Hepatocyte (in vitro differentiated cells): ENCODE results near the gene STAMBP. TPM values are rescaled to one million over a fixed set of nuclear protein-coding genes. Genes with fewer than 3 reads are reported as not detected.

ENCODE experiments used
- DNase-seq: peaks from one replicate; pipeline ENCODE4 v3.0.0-alpha.2; 2016; ENCODE audit warnings: low spot score
- H2AFZ ChIP-seq: fragments of 200-600 bp; sonication (generic); 2 replicates; pipeline ENCODE4 v1.6.0; 2016; ENCODE audit warnings: antibody characterized with exemption, mild to moderate bottlenecking
- H3K27ac ChIP-seq: fragments of 200-600 bp; sonication (generic); 2 replicates; pipeline ENCODE4 v1.5.1; 2016; ENCODE audit warnings: mild to moderate bottlenecking
- H3K27me3 ChIP-seq: fragments of 200-600 bp; sonication (generic); 2 replicates; pipeline ENCODE4 v1.6.1; 2016
- H3K36me3 ChIP-seq: fragments of 200-600 bp; sonication (generic); replicated peaks from 2 replicates; pipeline ENCODE4 v1.5.1; 2016; ENCODE audit warnings: low read depth; ENCODE audit not compliant: insufficient read depth
- H3K4me1 ChIP-seq: fragments of 200-600 bp; sonication (generic); 2 replicates; pipeline ENCODE4 v1.5.1; 2016; ENCODE audit warnings: mild to moderate bottlenecking, moderate library complexity; ENCODE audit not compliant: insufficient read depth
- H3K4me2 ChIP-seq: fragments of 200-600 bp; sonication (generic); 2 replicates; pipeline ENCODE4 v1.6.0; 2016
- H3K4me3 ChIP-seq: fragments of 200-600 bp; sonication (generic); 2 replicates; pipeline ENCODE4 v1.5.1; 2016; ENCODE audit warnings: mild to moderate bottlenecking
- H3K79me2 ChIP-seq: fragments of 200-600 bp; sonication (generic); 2 replicates; pipeline ENCODE4 v1.6.0; 2017; ENCODE audit warnings: mild to moderate bottlenecking
- H3K9me2 ChIP-seq: fragments of 200-600 bp; sonication (generic); replicated peaks from 2 replicates; pipeline ENCODE4 v1.6.0; 2017; ENCODE audit warnings: mild to moderate bottlenecking; ENCODE audit not compliant: insufficient read depth
- H3K9me3 ChIP-seq: fragments of 200-600 bp; sonication (generic); 2 replicates; pipeline ENCODE4 v1.5.1; 2016; ENCODE audit warnings: low read depth, mild to moderate bottlenecking
- H4K20me1 ChIP-seq: fragments of 200-600 bp; sonication (generic); 2 replicates; pipeline ENCODE4 v1.6.0; 2016; ENCODE audit warnings: mild to moderate bottlenecking; ENCODE audit not compliant: insufficient read depth, poor library complexity, severe bottlenecking
- CTCF ChIP-seq: fragments of 200-600 bp; sonication (generic); IDR thresholded peaks from 2 replicates; pipeline ENCODE4 v1.5.1; 2016; ENCODE audit warnings: antibody characterized with exemption, mild to moderate bottlenecking; ENCODE audit not compliant: poor library complexity
- EZH2 ChIP-seq: fragments of 200-600 bp; sonication (generic); IDR thresholded peaks from 2 replicates; pipeline ENCODE4 v1.6.1; 2016; ENCODE audit warnings: antibody characterized with exemption, mild to moderate bottlenecking, borderline replicate concordance
- EZH2phosphoT487 ChIP-seq: fragments of 200-600 bp; sonication (generic); IDR thresholded peaks from one replicate; pipeline ENCODE4 v1.6.1; 2018; ENCODE audit warnings: antibody characterized with exemption, mild to moderate bottlenecking, low read depth, moderate library complexity; ENCODE audit not compliant: unreplicated experiment, severe bottlenecking
- WGBS: methylation state at CpG from one replicate; pipeline ENCODE4 v1.1.6; 2016; ENCODE audit warnings: low lambda C conversion rate; ENCODE audit errors: missing lambda C conversion rate; 5-methylcytosine and 5-hydroxymethylcytosine counted together
- polyA plus RNA-seq: library from polyadenylated mRNA; unstranded; fragments of >200 nt; fragmentation: Nextera tagmentation; extraction: Ambion mirVana; gene quantifications from 2 replicates; pipeline ENCODE4 v1.2.1, GENCODE V29; 2016
- total RNA-seq: library from RNA; depleted of rRNA; stranded (reverse); fragments of >200 nt; gene quantifications from 2 replicates; pipeline ENCODE4 v1.2.3, GENCODE V29; 2014

STAMBP gene
- total and polyA plus RNA-seq, 2 experiments from 2014 or later: 34.3 to 43.0 TPM

GRCh38 chr2:73910873-73911547 is 82.2 kb downstream of the STAMBP start:
- TF ChIP-seq EZH2: no peak
- no peak for TF ChIP-seq EZH2phosphoT487
- no peak for TF ChIP-seq CTCF

GRCh38 chr2:73911548-73912208 is 82.9 kb downstream of the STAMBP start:
- Histone ChIP-seq H4K20me1 (no peaks in the 10 kb centered on the region), H3K36me3 (no peaks in the 10 kb centered on the region), H2AFZ (no peak overlapping the region), H3K27me3 (no peaks in the 10 kb centered on the region), H3K4me2 (no peak overlapping the region), H3K9me3 (no peaks in the 10 kb centered on the region), H3K27ac (no peak overlapping the region), H3K4me1 (no peaks in the 10 kb centered on the region), H3K79me2 (no peaks in the 10 kb centered on the region), H3K9me2 (no peaks in the 10 kb centered on the region), H3K4me3 (no peak overlapping the region)
- DNase-seq: no peak
- 87% methylated on average over 8 of the region's 8 CpGs for WGBS
- no peak for TF ChIP-seq EZH2
- no peak for TF ChIP-seq CTCF
- TF ChIP-seq EZH2phosphoT487: no peak

More at GRCh38 chr2:73910873-73911547, 82.2 kb downstream of the STAMBP start:
- Histone ChIP-seq H3K27ac (no peak overlapping the region), H3K4me1 (no peaks in the 10 kb centered on the region), H3K79me2 (no peaks in the 10 kb centered on the region), H3K27me3 (no peaks in the 10 kb centered on the region), H3K4me2 (no peak overlapping the region), H4K20me1 (no peaks in the 10 kb centered on the region), H2AFZ (no peak overlapping the region), H3K36me3 (no peaks in the 10 kb centered on the region), H3K9me2 (no peaks in the 10 kb centered on the region), H3K4me3 (no peak overlapping the region), H3K9me3 (no peaks in the 10 kb centered on the region)
- 92% methylated on average over 6 of the region's 6 CpGs for WGBS
- DNase-seq: no peak

GRCh38 chr2:73913414-73914054 is 84.8 kb downstream of the STAMBP start:
- Histone ChIP-seq H4K20me1 (no peaks in the 10 kb centered on the region), H3K79me2 (no peaks in the 10 kb centered on the region), H3K4me3 (no peak overlapping the region), H3K36me3 (no peaks in the 10 kb centered on the region), H3K4me2 (no peak overlapping the region), H3K27me3 (no peaks in the 10 kb centered on the region), H2AFZ (no peak overlapping the region), H3K4me1 (no peaks in the 10 kb centered on the region), H3K9me3 (no peaks in the 10 kb centered on the region), H3K27ac (no peak overlapping the region), H3K9me2 (no peaks in the 10 kb centered on the region)
- no peak for TF ChIP-seq CTCF
- no peak for TF ChIP-seq EZH2phosphoT487
- TF ChIP-seq EZH2: no peak
- 92% methylated on average over 8 of the region's 8 CpGs for WGBS
- DNase-seq: no peak
